HUDEP-2 (cell line): ENCODE data around the gene TMEM200A.

Experiments
- DNase-seq, 76 experiments: peaks; one replicate each; lab custom pipeline; 2025; ENCODE audit not compliant: unreplicated experiment in 76 of 76; lab: John Stamatoyannopoulos, UW

The TMEM200A gene

GRCh38 chr6:130423044-130423443, 57.2 kb downstream of the TMEM200A start:
- no peak for DNase-seq

GRCh38 chr6:130424710-130425109, 58.9 kb downstream of the TMEM200A start:
- DNase-seq: no peak

GRCh38 chr6:130425537-130425936, 59.7 kb downstream of the TMEM200A start:
- DNase-seq: no peak

- no peak for DNase-seq
Observed at GRCh38 chr6:130426066-130426721, 60.4 kb downstream of the TMEM200A start.

- DNase-seq: no peak
Observed at GRCh38 chr6:130431346-130431852, 65.6 kb downstream of the TMEM200A start.

- DNase-seq: no peak
Observed at GRCh38 chr6:130432838-130433237, 67.0 kb downstream of the TMEM200A start.

- DNase-seq: no peak
Observed at GRCh38 chr6:130434174-130434873, 68.5 kb downstream of the TMEM200A start.

GRCh38 chr6:130435181-130435580, 69.4 kb downstream of the TMEM200A start:
- DNase-seq: no peak

- DNase-seq: no peak
Observed at GRCh38 chr6:130437961-130438360, 72.1 kb downstream of the TMEM200A start.

- no peak for DNase-seq
Observed at GRCh38 chr6:130447374-130447773, 81.6 kb downstream of the TMEM200A start.

- no peak for DNase-seq
Observed at GRCh38 chr6:130452336-130452735, 86.5 kb downstream of the TMEM200A start.

GRCh38 chr6:130453230-130453629, 87.4 kb downstream of the TMEM200A start:
- no peak for DNase-seq

GRCh38 chr6:130457605-130458004, 91.8 kb downstream of the TMEM200A start:
- DNase-seq: no peak

GRCh38 chr6:130459316-130459715, 93.5 kb downstream of the TMEM200A start:
- no peak for DNase-seq

- DNase-seq: no peak
Observed at GRCh38 chr6:130460934-130461333, 95.1 kb downstream of the TMEM200A start.

GRCh38 chr6:130466052-130466747, 100.4 kb downstream of the TMEM200A start:
- DNase-seq: no peak

GRCh38 chr6:130466748-130467061, 100.9 kb downstream of the TMEM200A start:
- DNase-seq: no peak

- no peak for DNase-seq
Observed at GRCh38 chr6:130467146-130468050, 101.6 kb downstream of the TMEM200A start.

- no peak for DNase-seq
Observed at GRCh38 chr6:130470766-130471165, 104.9 kb downstream of the TMEM200A start.

GRCh38 chr6:130473886-130474285, 108.1 kb downstream of the TMEM200A start:
- DNase-seq: no peak
